ENCODE data around the gene CDK14. TPM values are rescaled to one million over a fixed set of nuclear protein-coding genes. Genes with fewer than 3 reads are reported as not detected.
A peak's percentile ranks its signal among the peaks of the same experiment; 100 is the strongest.

The CDK14 gene
- total RNA-seq, 1 donor, result 39.1 TPM

- Histone ChIP-seq H3K4me3 (ENCODE audit: insufficient read depth, low read length) (no peak overlapping the region), H3K4me2 (ENCODE audit: insufficient read depth, low read length) (peak overlapping the region; percentile 46), H3K79me2 (ENCODE audit: insufficient read depth, low read length) (no peaks in the 10 kb centered on the region), H3K36me3 (ENCODE audit: insufficient read depth, low read length) (no peaks in the 10 kb centered on the region), H3K27me3 (ENCODE audit: insufficient read depth, low read length) (no peaks in the 10 kb centered on the region), H4K20me1 (ENCODE audit: insufficient read depth, low read length) (no peaks in the 10 kb centered on the region), H3K4me1 (ENCODE audit: insufficient read depth, low read length) (peaks cover 16% of the 10 kb centered on the region), H3K9me3 (ENCODE audit: low read depth, low read length) (no peaks in the 10 kb centered on the region), H2AFZ (ENCODE audit: low read length) (peak overlapping the region; percentile 26), H3K27ac (ENCODE audit: low read depth, low read length) (no peak overlapping the region)
- no peak for DNase-seq (ENCODE audit: insufficient read length, low spot score, missing footprints)
- TF ChIP-seq CTCF (IDR thresholded peaks at IDR 0.05; ENCODE audit: extremely low read depth, low read depth, low read length), result no peak
These were observed 16.1 kb upstream of the CDK14 start for GRCh38 chr7:90580051-90580450.

GRCh38 chr7:90582164-90582563, 14.0 kb upstream of the CDK14 start:
- no peak for TF ChIP-seq CTCF (IDR thresholded peaks at IDR 0.05; ENCODE audit: extremely low read depth, low read depth, low read length)
- H3K4me2 ChIP-seq (ENCODE audit: insufficient read depth, low read length), result no peak overlapping the region
- no peaks in the 10 kb centered on the region for H3K36me3 ChIP-seq (ENCODE audit: insufficient read depth, low read length)
- H3K9me3 ChIP-seq (ENCODE audit: low read depth, low read length), result no peaks in the 10 kb centered on the region
- no peaks in the 10 kb centered on the region for H4K20me1 ChIP-seq (ENCODE audit: insufficient read depth, low read length)
- DNase-seq (ENCODE audit: insufficient read length, low spot score, missing footprints), result no peak
- no peak overlapping the region for H3K4me3 ChIP-seq (ENCODE audit: insufficient read depth, low read length)
- no peaks in the 10 kb centered on the region for H3K27me3 ChIP-seq (ENCODE audit: insufficient read depth, low read length)
- H3K4me1 ChIP-seq (ENCODE audit: insufficient read depth, low read length), result peaks cover 16% of the 10 kb centered on the region
- H3K79me2 ChIP-seq (ENCODE audit: insufficient read depth, low read length), result no peaks in the 10 kb centered on the region
- no peak overlapping the region for H2AFZ ChIP-seq (ENCODE audit: low read length)
- H3K27ac ChIP-seq (ENCODE audit: low read depth, low read length), result no peak overlapping the region

DNA sequence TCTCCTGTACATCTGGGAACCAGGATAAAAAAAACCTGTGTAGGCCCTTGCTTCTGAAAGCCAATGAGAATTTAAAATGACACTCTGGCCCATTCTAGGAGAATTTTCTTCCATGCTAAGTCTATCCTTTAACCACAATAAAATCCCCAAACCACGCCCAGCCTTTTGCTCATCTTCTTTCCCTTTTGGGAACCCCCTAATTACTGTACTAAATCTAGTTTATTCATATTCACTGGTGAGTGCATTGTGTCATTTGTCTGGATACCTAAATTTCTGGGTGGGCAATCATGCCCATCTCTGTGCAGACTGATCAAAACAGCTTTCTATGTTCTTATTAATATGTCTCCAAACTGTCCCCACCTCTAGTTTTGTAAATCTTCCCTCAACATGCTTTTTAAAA, 11.7 kb upstream of the CDK14 start:
- Histone ChIP-seq H2AFZ (ENCODE audit: low read length) (no peak overlapping the region), H3K9me3 (ENCODE audit: low read depth, low read length) (no peaks in the 10 kb centered on the region), H3K4me3 (ENCODE audit: insufficient read depth, low read length) (no peak overlapping the region), H4K20me1 (ENCODE audit: insufficient read depth, low read length) (no peaks in the 10 kb centered on the region), H3K36me3 (ENCODE audit: insufficient read depth, low read length) (no peaks in the 10 kb centered on the region), H3K27ac (ENCODE audit: low read depth, low read length) (no peak overlapping the region), H3K27me3 (ENCODE audit: insufficient read depth, low read length) (no peaks in the 10 kb centered on the region), H3K4me2 (ENCODE audit: insufficient read depth, low read length) (no peak overlapping the region), H3K4me1 (ENCODE audit: insufficient read depth, low read length) (peaks cover 10% of the 10 kb centered on the region), H3K79me2 (ENCODE audit: insufficient read depth, low read length) (no peaks in the 10 kb centered on the region)
- no peak for TF ChIP-seq CTCF (IDR thresholded peaks at IDR 0.05; ENCODE audit: extremely low read depth, low read depth, low read length)
- DNase-seq (ENCODE audit: insufficient read length, low spot score, missing footprints), result no peak

DNA sequence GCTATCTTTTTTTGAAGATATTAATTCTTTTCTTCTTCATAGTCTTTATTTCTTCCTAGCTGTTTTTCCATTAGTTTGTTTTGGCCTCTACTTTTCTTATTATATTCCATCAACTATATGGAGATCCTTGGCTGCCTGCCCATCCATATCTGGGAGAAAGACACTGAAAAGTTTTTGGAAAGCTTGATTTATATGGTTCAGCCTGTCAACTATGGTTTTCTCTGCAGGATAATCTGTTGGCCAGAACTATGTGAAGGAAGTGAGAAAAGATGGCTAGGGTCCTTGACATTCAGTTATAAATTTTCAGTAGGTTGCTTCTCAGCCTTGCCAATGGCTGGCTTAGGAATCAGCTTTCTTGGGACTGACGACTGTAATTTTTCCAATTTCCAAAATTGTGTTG, 10.0 kb upstream of the CDK14 start:
- DNase-seq (ENCODE audit: insufficient read length, low spot score, missing footprints), result no peak
- Histone ChIP-seq H3K27ac (ENCODE audit: low read depth, low read length) (no peak overlapping the region), H3K4me3 (ENCODE audit: insufficient read depth, low read length) (no peak overlapping the region), H3K4me1 (ENCODE audit: insufficient read depth, low read length) (no peaks in the 10 kb centered on the region), H4K20me1 (ENCODE audit: insufficient read depth, low read length) (no peaks in the 10 kb centered on the region), H3K27me3 (ENCODE audit: insufficient read depth, low read length) (no peaks in the 10 kb centered on the region), H3K9me3 (ENCODE audit: low read depth, low read length) (no peaks in the 10 kb centered on the region), H3K79me2 (ENCODE audit: insufficient read depth, low read length) (no peaks in the 10 kb centered on the region), H3K36me3 (ENCODE audit: insufficient read depth, low read length) (no peaks in the 10 kb centered on the region), H3K4me2 (ENCODE audit: insufficient read depth, low read length) (no peak overlapping the region), H2AFZ (ENCODE audit: low read length) (no peak overlapping the region)
- no peak for TF ChIP-seq CTCF (IDR thresholded peaks at IDR 0.05; ENCODE audit: extremely low read depth, low read depth, low read length)
